ENCODE data around the gene MICOS13.

The MICOS13 gene

GRCh38 chr19:5628919-5629481 lies 51.3 kb downstream of the MICOS13 start:
- no peak overlapping the region for H3K4me3 ChIP-seq (ENCODE audit: low read depth, low read length)
- no peak for TF ChIP-seq CTCF (IDR thresholded peaks at IDR 0.05; ENCODE audit: low read depth, low read length)

- TF ChIP-seq CTCF (IDR thresholded peaks at IDR 0.05; ENCODE audit: low read depth, low read length), result no peak
- H3K4me3 ChIP-seq (ENCODE audit: low read depth, low read length), result no peak overlapping the region
These were observed 51.9 kb downstream of the MICOS13 start for GRCh38 chr19:5628461-5628860.

All from WI38 (cell line).